HG03175 (cell line): ENCODE data around the gene RPL29.

Experiments used
- ATAC-seq: cut with Tn5 transposase; IDR thresholded peaks from one replicate; pipeline ENCODE4 v1.9.1; 2021; ENCODE audit warnings: mild to moderate bottlenecking, moderate library complexity; ENCODE audit not compliant: unreplicated experiment

Gene RPL29

GRCh38 chr3:51947215-51947900 is 48.3 kb downstream of the RPL29 start:
- ATAC-seq = no peak

DNA sequence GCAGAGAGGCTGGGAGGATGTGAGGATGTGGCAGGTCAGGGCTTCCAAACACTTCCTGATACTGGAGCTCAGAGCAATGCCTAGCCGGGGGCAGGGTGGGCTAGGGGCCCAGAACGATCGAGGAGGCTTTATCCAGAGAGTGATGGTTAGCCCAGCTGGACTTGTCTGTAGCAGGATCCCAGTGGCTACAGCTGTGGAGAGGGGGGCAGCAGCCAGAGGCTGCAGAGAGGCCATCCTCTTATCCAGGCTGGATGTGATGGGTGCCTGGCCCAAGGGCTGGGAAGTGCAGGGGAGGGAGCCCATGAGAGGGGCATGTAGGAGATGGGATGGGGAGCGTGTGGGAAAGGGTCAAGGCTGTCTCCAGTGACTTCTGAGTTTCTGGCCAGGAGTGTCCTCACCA is 48.9 kb downstream of the RPL29 start:
- no peak for ATAC-seq

DNA sequence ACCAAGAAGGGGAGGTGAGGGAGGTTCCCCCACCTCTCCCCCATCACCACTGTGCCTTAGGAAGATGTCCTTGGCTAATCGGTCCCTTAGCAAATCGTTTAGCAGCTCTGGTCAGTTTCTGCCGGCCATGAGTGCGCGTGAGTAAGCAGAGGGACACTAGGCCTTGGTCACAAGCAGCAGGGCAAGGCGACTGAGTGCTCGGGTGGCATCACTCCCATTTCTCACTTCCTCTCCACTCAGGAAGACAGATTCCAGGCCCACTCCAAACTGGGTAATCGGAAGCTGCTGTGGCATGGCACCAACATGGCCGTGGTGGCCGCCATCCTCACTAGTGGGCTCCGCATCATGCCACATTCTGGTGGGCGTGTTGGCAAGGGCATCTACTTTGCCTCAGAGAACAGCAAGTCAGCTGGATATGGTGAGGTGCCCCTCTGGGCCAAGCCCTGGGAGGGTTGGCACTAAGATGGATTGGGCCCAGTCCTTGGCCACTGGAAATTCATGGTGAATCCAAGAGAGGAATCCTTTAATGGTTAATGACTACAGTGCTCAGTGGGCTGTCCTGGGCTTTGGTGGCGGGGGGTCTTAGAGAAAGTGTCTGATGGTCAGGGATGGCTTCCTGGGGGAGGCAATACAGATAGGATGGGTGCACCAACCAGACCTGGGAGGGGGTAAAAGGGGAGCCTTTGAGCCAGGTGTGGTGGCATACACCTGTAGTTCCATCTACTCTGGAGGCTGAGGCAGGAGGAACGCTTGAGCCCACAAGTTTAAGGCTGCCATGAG is 49.6 kb downstream of the RPL29 start:
- no peak for ATAC-seq

DNA sequence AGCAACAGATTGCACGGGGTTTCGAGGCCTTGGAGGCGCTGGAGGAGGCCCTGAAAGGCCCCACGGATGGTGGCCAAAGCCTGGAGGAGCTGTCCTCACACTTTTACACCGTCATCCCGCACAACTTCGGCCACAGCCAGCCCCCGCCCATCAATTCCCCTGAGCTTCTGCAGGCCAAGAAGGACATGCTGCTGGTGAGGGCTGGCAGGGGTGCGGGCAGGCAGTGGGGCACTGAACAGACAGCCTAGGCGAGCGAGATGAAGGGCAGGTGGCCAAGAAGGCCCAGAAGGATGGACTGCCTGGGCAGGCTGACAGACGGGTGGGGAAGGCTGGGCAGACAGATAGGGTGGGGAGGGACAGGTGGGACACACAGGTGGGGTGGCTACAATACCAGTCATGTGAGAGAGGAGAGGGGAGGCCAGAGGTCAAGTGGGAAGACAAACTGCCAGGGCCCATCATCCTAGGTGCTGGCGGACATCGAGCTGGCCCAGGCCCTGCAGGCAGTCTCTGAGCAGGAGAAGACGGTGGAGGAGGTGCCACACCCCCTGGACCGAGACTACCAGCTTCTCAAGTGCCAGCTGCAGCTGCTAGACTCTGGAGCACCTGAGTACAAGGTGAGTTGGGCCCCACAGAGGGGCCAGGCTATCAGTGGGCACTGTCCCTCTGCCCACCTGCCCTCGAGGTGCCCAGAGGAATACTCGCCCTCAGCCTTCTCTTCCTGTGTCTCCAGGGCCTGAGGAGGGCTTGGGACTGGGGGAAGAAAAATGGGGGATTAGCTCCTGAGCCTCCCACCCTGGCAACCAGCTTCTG is 50.5 kb downstream of the RPL29 start:
- no peak for ATAC-seq

GRCh38 chr3:51944451-51945021 is 51.2 kb downstream of the RPL29 start:
- ATAC-seq = no peak
